SK-N-SH treated with all-trans-retinoic acid at 6 μM for 48 hours (cell line): ENCODE results near the gene ITGA8.

ENCODE experiments used
- ATAC-seq: fragments of 200-7000 bp; cut with Tn5 transposase; 3 replicates; pipeline ENCODE4 v1.9.1; 2020; ENCODE audit warnings: mild to moderate bottlenecking, moderate library complexity
- ARNTL ChIP-seq: fragments of 450-650 bp; formaldehyde crosslinking; IDR thresholded peaks from 2 replicates; pipeline ENCODE4 v1.5.0; 2020; ENCODE audit warnings: low read depth, mild to moderate bottlenecking, moderate library complexity, borderline replicate concordance
- BACH2 ChIP-seq: fragments of 250-450 bp; sonication (Bioruptor Pico); IDR thresholded peaks from 2 replicates; pipeline ENCODE4 v1.9.0; 2021; ENCODE audit warnings: mild to moderate bottlenecking, borderline replicate concordance
- ESRRG ChIP-seq: fragments of 250-450 bp; sonication (Bioruptor Pico); IDR thresholded peaks from 2 replicates; pipeline ENCODE4 v1.6.1; 2021; ENCODE audit warnings: mild to moderate bottlenecking
- GLIS3 ChIP-seq: fragments of 250-450 bp; sonication (Bioruptor Pico); IDR thresholded peaks from 2 replicates; pipeline ENCODE4 v1.5.0; 2020; ENCODE audit warnings: mild to moderate bottlenecking, moderate library complexity
- ISL1 ChIP-seq: fragments of 250-450 bp; sonication (Bioruptor Pico); IDR thresholded peaks from 2 replicates; pipeline ENCODE4 v2.1.2; 2022; ENCODE audit warnings: mild to moderate bottlenecking, moderate library complexity
- OSR1 ChIP-seq: fragments of 250-450 bp; sonication (Bioruptor Pico); IDR thresholded peaks from 2 replicates; pipeline ENCODE4 v1.8.0; 2022; ENCODE audit warnings: moderate library complexity, mild to moderate bottlenecking, inconsistent platforms
- PPARA ChIP-seq: fragments of 250-450 bp; sonication (Bioruptor Pico); IDR thresholded peaks from 2 replicates; pipeline ENCODE4 v1.5.0; 2020; ENCODE audit warnings: mild to moderate bottlenecking, borderline replicate concordance
- RARB ChIP-seq: fragments of 250-450 bp; sonication (Bioruptor Pico); IDR thresholded peaks from 2 replicates; pipeline ENCODE4 v1.8.0; 2021; ENCODE audit warnings: mild to moderate bottlenecking, moderate library complexity
- SNAI2 ChIP-seq: fragments of 250-450 bp; sonication (Bioruptor Pico); IDR thresholded peaks from 2 replicates; pipeline ENCODE4 v1.5.0; 2020; ENCODE audit warnings: mild to moderate bottlenecking, moderate library complexity
- TOX ChIP-seq: fragments of 250-450 bp; sonication (Bioruptor Pico); IDR thresholded peaks from 2 replicates; pipeline ENCODE4 v1.8.0; 2021; ENCODE audit warnings: mild to moderate bottlenecking, moderate library complexity, borderline replicate concordance
- ZC3H10 ChIP-seq: fragments of 250-450 bp; sonication (Bioruptor Pico); IDR thresholded peaks from 2 replicates; pipeline ENCODE4 v1.5.1; 2021; ENCODE audit warnings: mild to moderate bottlenecking, moderate library complexity
- ZFP3 ChIP-seq: fragments of 250-450 bp; sonication (Bioruptor Pico); IDR thresholded peaks from 2 replicates; pipeline ENCODE4 v1.5.0; 2020; ENCODE audit warnings: mild to moderate bottlenecking, moderate library complexity
- ZFP30 ChIP-seq: fragments of 450-650 bp; formaldehyde crosslinking; IDR thresholded peaks from 2 replicates; pipeline ENCODE4 v1.5.0; 2022; ENCODE audit warnings: mild to moderate bottlenecking, moderate library complexity
- ZNF565 ChIP-seq: fragments of 450-650 bp; formaldehyde crosslinking; conservative IDR thresholded peaks from 2 replicates; pipeline ENCODE4 v1.5.0; 2020; ENCODE audit warnings: low read depth, mild to moderate bottlenecking, moderate library complexity
- ZNF70 ChIP-seq: fragments of 450-650 bp; formaldehyde crosslinking; IDR thresholded peaks from 2 replicates; pipeline ENCODE4 v1.5.0; 2020; ENCODE audit warnings: mild to moderate bottlenecking, moderate library complexity
- ZNF8 ChIP-seq: fragments of 450-650 bp; formaldehyde crosslinking; IDR thresholded peaks from 2 replicates; pipeline ENCODE4 v1.5.0; 2020; ENCODE audit warnings: mild to moderate bottlenecking, moderate library complexity
- TF ChIP-seq, protein P1 (sequence below): fragments of 250-450 bp; sonication (Bioruptor Pico); IDR thresholded peaks from 2 replicates; pipeline ENCODE4 v1.5.0; 2020; ENCODE audit warnings: mild to moderate bottlenecking, moderate library complexity
- TF ChIP-seq, protein P2 (sequence below): fragments of 250-450 bp; sonication (Bioruptor Pico); IDR thresholded peaks from 2 replicates; pipeline ENCODE4 v1.5.1; 2021; ENCODE audit warnings: mild to moderate bottlenecking, moderate library complexity
- TF ChIP-seq, protein P3 (sequence below): fragments of 250-450 bp; sonication (Bioruptor Pico); IDR thresholded peaks from 2 replicates; pipeline ENCODE4 v1.8.0; 2020; ENCODE audit warnings: mild to moderate bottlenecking, moderate library complexity, borderline replicate concordance
- TF ChIP-seq, protein P4 (sequence below): fragments of 250-450 bp; sonication (Bioruptor Pico); IDR thresholded peaks from 2 replicates; pipeline ENCODE4 v1.5.1; 2020; ENCODE audit warnings: low read depth, mild to moderate bottlenecking, moderate library complexity

Gene ITGA8

DNA sequence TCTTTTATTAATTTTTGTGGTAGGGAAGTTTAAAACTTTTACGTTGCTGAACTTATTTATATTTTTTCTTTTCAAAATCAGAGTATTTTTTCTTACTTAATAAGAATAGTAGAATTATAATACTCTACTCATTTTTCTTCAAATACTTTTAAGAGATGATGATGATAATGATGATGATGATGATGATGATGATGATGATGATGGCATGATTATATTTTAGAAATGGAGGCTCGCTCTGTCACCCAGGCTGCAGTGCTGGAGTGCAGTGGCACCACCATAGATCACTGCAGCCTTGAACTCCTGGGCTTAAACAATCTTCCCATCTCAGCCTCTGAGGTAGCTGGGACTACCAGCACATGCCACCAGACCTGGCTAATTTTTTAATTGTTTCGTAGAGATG, 230.3 kb downstream of the ITGA8 start:
- TF ChIP-seq ZFP3 (CRISPR knock-in tag) (no peak), ARNTL (no peak), ZFP30 (CRISPR knock-in tag) (no peak), ZNF565 (CRISPR knock-in tag) (no peak), PPARA (CRISPR knock-in tag) (no peak), ESRRG (no peak), ISL1 (CRISPR knock-in tag) (no peak)
- TF ChIP-seq, protein P1, sequence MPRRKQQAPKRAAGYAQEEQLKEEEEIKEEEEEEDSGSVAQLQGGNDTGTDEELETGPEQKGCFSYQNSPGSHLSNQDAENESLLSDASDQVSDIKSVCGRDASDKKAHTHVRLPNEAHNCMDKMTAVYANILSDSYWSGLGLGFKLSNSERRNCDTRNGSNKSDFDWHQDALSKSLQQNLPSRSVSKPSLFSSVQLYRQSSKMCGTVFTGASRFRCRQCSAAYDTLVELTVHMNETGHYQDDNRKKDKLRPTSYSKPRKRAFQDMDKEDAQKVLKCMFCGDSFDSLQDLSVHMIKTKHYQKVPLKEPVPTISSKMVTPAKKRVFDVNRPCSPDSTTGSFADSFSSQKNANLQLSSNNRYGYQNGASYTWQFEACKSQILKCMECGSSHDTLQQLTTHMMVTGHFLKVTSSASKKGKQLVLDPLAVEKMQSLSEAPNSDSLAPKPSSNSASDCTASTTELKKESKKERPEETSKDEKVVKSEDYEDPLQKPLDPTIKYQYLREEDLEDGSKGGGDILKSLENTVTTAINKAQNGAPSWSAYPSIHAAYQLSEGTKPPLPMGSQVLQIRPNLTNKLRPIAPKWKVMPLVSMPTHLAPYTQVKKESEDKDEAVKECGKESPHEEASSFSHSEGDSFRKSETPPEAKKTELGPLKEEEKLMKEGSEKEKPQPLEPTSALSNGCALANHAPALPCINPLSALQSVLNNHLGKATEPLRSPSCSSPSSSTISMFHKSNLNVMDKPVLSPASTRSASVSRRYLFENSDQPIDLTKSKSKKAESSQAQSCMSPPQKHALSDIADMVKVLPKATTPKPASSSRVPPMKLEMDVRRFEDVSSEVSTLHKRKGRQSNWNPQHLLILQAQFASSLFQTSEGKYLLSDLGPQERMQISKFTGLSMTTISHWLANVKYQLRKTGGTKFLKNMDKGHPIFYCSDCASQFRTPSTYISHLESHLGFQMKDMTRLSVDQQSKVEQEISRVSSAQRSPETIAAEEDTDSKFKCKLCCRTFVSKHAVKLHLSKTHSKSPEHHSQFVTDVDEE (CRISPR knock-in tag) = no peak
- TF ChIP-seq, protein P2, sequence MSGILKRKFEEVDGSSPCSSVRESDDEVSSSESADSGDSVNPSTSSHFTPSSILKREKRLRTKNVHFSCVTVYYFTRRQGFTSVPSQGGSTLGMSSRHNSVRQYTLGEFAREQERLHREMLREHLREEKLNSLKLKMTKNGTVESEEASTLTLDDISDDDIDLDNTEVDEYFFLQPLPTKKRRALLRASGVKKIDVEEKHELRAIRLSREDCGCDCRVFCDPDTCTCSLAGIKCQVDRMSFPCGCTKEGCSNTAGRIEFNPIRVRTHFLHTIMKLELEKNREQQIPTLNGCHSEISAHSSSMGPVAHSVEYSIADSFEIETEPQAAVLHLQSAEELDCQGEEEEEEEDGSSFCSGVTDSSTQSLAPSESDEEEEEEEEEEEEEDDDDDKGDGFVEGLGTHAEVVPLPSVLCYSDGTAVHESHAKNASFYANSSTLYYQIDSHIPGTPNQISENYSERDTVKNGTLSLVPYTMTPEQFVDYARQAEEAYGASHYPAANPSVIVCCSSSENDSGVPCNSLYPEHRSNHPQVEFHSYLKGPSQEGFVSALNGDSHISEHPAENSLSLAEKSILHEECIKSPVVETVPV (CRISPR knock-in tag) = no peak

DNA sequence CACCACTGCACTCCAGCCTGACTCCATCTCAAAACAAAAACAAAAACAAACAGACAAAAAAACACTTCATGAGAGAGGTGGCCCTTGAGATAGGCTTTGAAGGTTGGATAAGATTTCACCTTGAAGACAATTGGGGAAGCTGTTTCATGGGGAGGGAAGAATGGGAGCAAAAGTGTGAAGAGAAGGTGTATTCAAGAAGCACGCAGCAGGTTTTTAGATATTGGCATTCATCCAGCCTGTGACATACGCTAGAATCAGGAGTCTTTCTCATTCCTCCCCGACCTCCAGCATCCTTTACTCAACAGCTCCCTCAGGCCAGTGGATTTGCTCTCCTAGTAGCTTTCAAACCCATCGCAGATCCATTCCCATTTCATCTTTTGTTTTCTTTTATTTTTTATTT, 232.3 kb downstream of the ITGA8 start:
- ATAC-seq = no peak
- TF ChIP-seq OSR1 (CRISPR knock-in tag) (no peak), ESRRG (no peak), ZNF565 (CRISPR knock-in tag) (no peak), TOX (CRISPR knock-in tag) (no peak), ISL1 (CRISPR knock-in tag) (no peak), ZNF8 (no peak), GLIS3 (CRISPR knock-in tag) (no peak), ZC3H10 (no peak), ZNF70 (no peak), PPARA (CRISPR knock-in tag) (no peak)
- TF ChIP-seq, protein P1 (CRISPR knock-in tag) = no peak
- TF ChIP-seq, protein P3, sequence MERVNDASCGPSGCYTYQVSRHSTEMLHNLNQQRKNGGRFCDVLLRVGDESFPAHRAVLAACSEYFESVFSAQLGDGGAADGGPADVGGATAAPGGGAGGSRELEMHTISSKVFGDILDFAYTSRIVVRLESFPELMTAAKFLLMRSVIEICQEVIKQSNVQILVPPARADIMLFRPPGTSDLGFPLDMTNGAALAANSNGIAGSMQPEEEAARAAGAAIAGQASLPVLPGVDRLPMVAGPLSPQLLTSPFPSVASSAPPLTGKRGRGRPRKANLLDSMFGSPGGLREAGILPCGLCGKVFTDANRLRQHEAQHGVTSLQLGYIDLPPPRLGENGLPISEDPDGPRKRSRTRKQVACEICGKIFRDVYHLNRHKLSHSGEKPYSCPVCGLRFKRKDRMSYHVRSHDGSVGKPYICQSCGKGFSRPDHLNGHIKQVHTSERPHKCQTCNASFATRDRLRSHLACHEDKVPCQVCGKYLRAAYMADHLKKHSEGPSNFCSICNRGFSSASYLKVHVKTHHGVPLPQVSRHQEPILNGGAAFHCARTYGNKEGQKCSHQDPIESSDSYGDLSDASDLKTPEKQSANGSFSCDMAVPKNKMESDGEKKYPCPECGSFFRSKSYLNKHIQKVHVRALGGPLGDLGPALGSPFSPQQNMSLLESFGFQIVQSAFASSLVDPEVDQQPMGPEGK (CRISPR knock-in tag) = no peak

More for the DNA sequence above, 230.3 kb downstream of the ITGA8 start:
- no peak for ATAC-seq

DNA sequence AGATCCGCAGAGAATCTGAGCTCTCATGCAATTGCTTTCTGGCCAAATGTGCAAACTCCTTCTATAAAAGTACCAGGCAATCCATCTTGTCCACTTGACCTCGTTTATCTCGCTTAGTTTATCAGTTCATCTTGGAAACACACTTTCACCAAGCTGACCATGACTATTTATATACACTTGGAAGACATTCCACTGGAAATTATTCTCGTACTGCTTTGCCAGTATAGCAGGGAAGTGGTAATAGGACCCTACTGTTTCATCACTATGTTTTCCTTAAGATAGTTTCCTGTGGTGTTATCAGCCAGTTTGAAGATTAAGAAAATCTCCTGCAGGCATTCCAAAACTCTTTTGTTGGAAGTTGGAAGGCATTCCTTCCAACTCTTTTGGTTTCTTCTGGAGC, 233.3 kb downstream of the ITGA8 start:
- ATAC-seq = no peak
- no peak for TF ChIP-seq SNAI2 (CRISPR knock-in tag)
- no peak for TF ChIP-seq TOX (CRISPR knock-in tag)
- no peak for TF ChIP-seq ZNF8
- TF ChIP-seq ISL1 (CRISPR knock-in tag) = no peak
- TF ChIP-seq, protein P1 (CRISPR knock-in tag) = no peak
- no peak for TF ChIP-seq ZC3H10
- TF ChIP-seq, protein P4, sequence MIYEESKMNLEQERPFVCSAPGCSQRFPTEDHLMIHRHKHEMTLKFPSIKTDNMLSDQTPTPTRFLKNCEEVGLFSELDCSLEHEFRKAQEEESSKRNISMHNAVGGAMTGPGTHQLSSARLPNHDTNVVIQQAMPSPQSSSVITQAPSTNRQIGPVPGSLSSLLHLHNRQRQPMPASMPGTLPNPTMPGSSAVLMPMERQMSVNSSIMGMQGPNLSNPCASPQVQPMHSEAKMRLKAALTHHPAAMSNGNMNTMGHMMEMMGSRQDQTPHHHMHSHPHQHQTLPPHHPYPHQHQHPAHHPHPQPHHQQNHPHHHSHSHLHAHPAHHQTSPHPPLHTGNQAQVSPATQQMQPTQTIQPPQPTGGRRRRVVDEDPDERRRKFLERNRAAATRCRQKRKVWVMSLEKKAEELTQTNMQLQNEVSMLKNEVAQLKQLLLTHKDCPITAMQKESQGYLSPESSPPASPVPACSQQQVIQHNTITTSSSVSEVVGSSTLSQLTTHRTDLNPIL (CRISPR knock-in tag) = no peak
- TF ChIP-seq, protein P2 (CRISPR knock-in tag) = no peak
- TF ChIP-seq ZNF70 = no peak
- TF ChIP-seq RARB = no peak
- TF ChIP-seq BACH2 (CRISPR knock-in tag) = no peak
- TF ChIP-seq ZFP30 (CRISPR knock-in tag) = no peak
- no peak for TF ChIP-seq GLIS3 (CRISPR knock-in tag)
- TF ChIP-seq PPARA (CRISPR knock-in tag) = no peak
